ENCODE measurements around the gene LYAR.

GRCh38 chr4:4321951-4322688, 32.2 kb upstream of the LYAR start:
- TF ChIP-seq CTCF (IDR thresholded peaks at IDR 0.05; ENCODE audit: low read length) (no peak), EZH2 (optimal IDR thresholded peaks at IDR 0.05; ENCODE audit: low read depth, low read length) (no peak), EZH2phosphoT487 (IDR thresholded peaks at IDR 0.05; ENCODE audit: low read length) (no peak)

All from MM.1S (cell line).